K562 (cell line): ENCODE results near the gene RELL1. TPM values are rescaled to one million over a fixed set of nuclear protein-coding genes. Genes with fewer than 3 reads are reported as not detected.

Experiments used
- ATAC-seq: fragments of 200-7000 bp; cut with Tn5 transposase; 3 replicates; pipeline ENCODE4 v1.9.1; 2020; ENCODE audit warnings: moderate library complexity
- BruUV-seq: library from RNA; stranded (reverse); fragments of 400-500 nt; replicated peaks from 2 replicates; lab custom pipeline; 2021; lab: Mats Ljungman, UMichigan
- CTCF ChIA-PET: fragments of 300-600 bp; formaldehyde crosslinking; extraction: SDS; loops from one replicate; lab custom pipeline; 2021; ENCODE audit warnings: low intra/inter-chr PET ratio; lab: Yijun Ruan, JAX
- POLR2A ChIA-PET: fragments of 300-600, 350-650 bp; sonication (Branson Sonifier 250); formaldehyde crosslinking; extraction: SDS; loops from one replicate; lab custom pipeline; 2021; ENCODE audit warnings: antibody characterized with exemption, inconsistent platforms; lab: Yijun Ruan, JAX
- DNase-seq, 4 experiments: peaks; one replicate each; pipeline versions ENCODE4 v3.0.0 to v3.0.0-alpha.2; 2011 to 2018; ENCODE audit warnings: low spot score in 3 of 4, mixed read lengths in 3 of 4; ENCODE audit errors: extremely low read depth in 1 of 4
- FAIRE-seq: peaks from 2 replicates; lab custom pipeline; 2011; peaks lifted over from hg19 to GRCh38; lab: Jason Lieb, UNC
- H2AFZ ChIP-seq: 2 replicates; pipeline ENCODE4 v1.6.0; 2011; ENCODE audit warnings: low read depth, low read length, control low read depth, inconsistent platforms
- H3K27ac ChIP-seq: fragments of 200-600 bp; 3 replicates; pipeline ENCODE4 v1.8.0; 2011; ENCODE audit warnings: low read depth, mild to moderate bottlenecking, control low read depth, inconsistent platforms, low read length, moderate library complexity, mixed read lengths; ENCODE audit errors: extremely low read depth
- H3K27me3 ChIP-seq, 2 experiments: fragments of 300-600 bp in 1 of 2; 2 replicates in 1 of 2; 3 replicates in 1 of 2; pipeline versions ENCODE4 v1.6.0 to v1.8.0; 2011; ENCODE audit warnings: inconsistent platforms in 2 of 2, low read length in 2 of 2, mild to moderate bottlenecking in 1 of 2, mixed read lengths in 1 of 2, moderate library complexity in 1 of 2; ENCODE audit not compliant: control insufficient read depth in 2 of 2, insufficient read depth in 2 of 2
- H3K36me3 ChIP-seq: fragments of 300-600 bp; 3 replicates; pipeline ENCODE4 v1.8.0; 2011; ENCODE audit warnings: mild to moderate bottlenecking, low read length, inconsistent platforms; ENCODE audit not compliant: control insufficient read depth, insufficient read depth
- H3K4me1 ChIP-seq, 2 experiments: fragments of 200-600 bp in 1 of 2; replicated peaks in 1 of 2; 2 replicates in 1 of 2; 3 replicates in 1 of 2; pipeline versions ENCODE4 v1.5.1 to v1.8.0; 2011; ENCODE audit warnings: inconsistent platforms in 2 of 2, low read length in 2 of 2, mild to moderate bottlenecking in 1 of 2, mixed read lengths in 1 of 2, moderate library complexity in 1 of 2; ENCODE audit not compliant: control insufficient read depth in 2 of 2, insufficient read depth in 2 of 2
- H3K4me2 ChIP-seq: 2 replicates; pipeline ENCODE4 v1.6.1; 2011; ENCODE audit warnings: low read length, control low read depth, inconsistent platforms, mixed read lengths; ENCODE audit not compliant: insufficient read depth
- H3K4me3 ChIP-seq: fragments of 200-600 bp; sonication (generic), shearing (Covaris generic); 2 replicates; pipeline ENCODE4 v1.5.1; 2016; ENCODE audit warnings: control low read depth, inconsistent platforms
- H3K79me2 ChIP-seq: fragments of 200-600 bp; 3 replicates; pipeline ENCODE4 v1.8.0; 2011; ENCODE audit warnings: low read length, inconsistent platforms; ENCODE audit not compliant: control insufficient read depth, insufficient read depth
- H3K9ac ChIP-seq, 2 experiments: 2 replicates each; pipeline versions ENCODE4 v1.6.0 to v1.6.1; 2011; ENCODE audit warnings: low read depth in 2 of 2, low read length in 2 of 2, control low read depth in 1 of 2, inconsistent platforms in 1 of 2, mild to moderate bottlenecking in 1 of 2, mixed read lengths in 1 of 2; ENCODE audit not compliant: insufficient read depth in 1 of 2
- H3K9me1 ChIP-seq: one replicate; pipeline ENCODE4 v1.6.0; 2011; ENCODE audit warnings: inconsistent platforms, mild to moderate bottlenecking, low read length, moderate library complexity; ENCODE audit not compliant: control insufficient read depth, insufficient read depth
- H3K9me3 ChIP-seq: replicated peaks from 2 replicates; pipeline ENCODE4 v1.5.1; 2011; ENCODE audit warnings: low read depth, low read length, inconsistent platforms; ENCODE audit not compliant: control insufficient read depth, insufficient read depth
- H4K20me1 ChIP-seq: replicated peaks from 2 replicates; pipeline ENCODE4 v1.6.1; 2011; ENCODE audit warnings: low read length, inconsistent platforms, mixed read lengths; ENCODE audit not compliant: control insufficient read depth, insufficient read depth
- BRD9 ChIP-seq: fragments of 450-650 bp; IDR thresholded peaks from 2 replicates; pipeline ENCODE4 v1.6.1; 2018; ENCODE audit warnings: low read depth; ENCODE audit not compliant: partially characterized antibody
- HDAC1 ChIP-seq, 2 experiments: fragments of 450-650 bp; IDR thresholded peaks; 2 replicates each; pipeline ENCODE4 v1.6.1; 2016 to 2017; ENCODE audit warnings: inconsistent platforms in 1 of 2, mild to moderate bottlenecking in 1 of 2, moderate library complexity in 1 of 2
- ILK ChIP-seq: fragments of 450-650 bp; IDR thresholded peaks from 2 replicates; pipeline ENCODE4 v1.6.1; 2016; ENCODE audit warnings: missing genetic modification characterization, low read depth, mild to moderate bottlenecking, missing compliant biosample characterization, moderate library complexity, borderline replicate concordance
- MAZ ChIP-seq, 2 experiments: fragments of 450-650 bp in 1 of 2; sonication (generic) in 1 of 2; formaldehyde crosslinking; IDR thresholded peaks in 1 of 2; conservative IDR thresholded peaks in 1 of 2; 2 replicates each; pipeline versions ENCODE4 v1.4.0 to v1.5.0; 2020; ENCODE audit warnings: mild to moderate bottlenecking in 1 of 2, missing genetic modification reagents in 1 of 2
- MEIS2 ChIP-seq: fragments of 450-650 bp; IDR thresholded peaks from 2 replicates; pipeline ENCODE4 v1.6.1; 2014; ENCODE audit warnings: mild to moderate bottlenecking; ENCODE audit not compliant: partially characterized antibody
- PHF20 ChIP-seq: fragments of 450-650 bp; IDR thresholded peaks from 2 replicates; pipeline ENCODE4 v1.6.1; 2018; ENCODE audit not compliant: partially characterized antibody
- RFX1 ChIP-seq: fragments of 450-650 bp; IDR thresholded peaks from 2 replicates; pipeline ENCODE4 v1.6.1; 2016; ENCODE audit warnings: mild to moderate bottlenecking, moderate library complexity
- SMARCC2 ChIP-seq: fragments of 450-650 bp; IDR thresholded peaks from 2 replicates; pipeline ENCODE4 v1.6.1; 2017; ENCODE audit warnings: antibody characterized with exemption, moderate library complexity, mild to moderate bottlenecking, low read depth
- ZNF436 ChIP-seq: fragments of 250-450, 450-650 bp; sonication (Bioruptor Pico); formaldehyde crosslinking; IDR thresholded peaks from 2 replicates; pipeline ENCODE4 v1.7.0; 2020; ENCODE audit warnings: mild to moderate bottlenecking
- ZNF445 ChIP-seq: fragments of 250-450 bp; sonication (Bioruptor Pico); IDR thresholded peaks from 2 replicates; pipeline ENCODE4 v1.4.0; 2020; ENCODE audit warnings: low read depth, mild to moderate bottlenecking, moderate library complexity
- ZSCAN29 ChIP-seq: fragments of 450-650 bp; IDR thresholded peaks from 2 replicates; pipeline ENCODE4 v1.6.1; 2017
- WGBS: fragments of 100-300 bp; shearing (Covaris generic); methylation state at CpG from one replicate; pipeline ENCODE4 v1.1.6; 2016; ENCODE audit warnings: low coverage, mixed read lengths; ENCODE audit not compliant: insufficient coverage; ENCODE audit errors: missing lambda C conversion rate; 5-methylcytosine and 5-hydroxymethylcytosine counted together
- in situ Hi-C: fragments of 300-500 bp; cut with MboI; formaldehyde crosslinking; loops from 4 replicates; pipeline ENCODE4 v1.15.0; 2018; ENCODE audit warnings: inconsistent platforms, mixed read lengths
- intact Hi-C: fragments of 100-400 bp; cut with micrococcal nuclease; formaldehyde crosslinking; loops from 2 replicates; pipeline ENCODE4 v1.14.2; 2022
- polyA plus RNA-seq, 8 experiments: library from polyadenylated mRNA; depleted of rRNA in 4 of 8; stranded (reverse) in 5 of 8; unstranded in 3 of 8; fragments of >200 nt; fragmentation: Nextera tagmentation in 2 of 8; fragmentation: Illumina TruSeq in 1 of 8; extraction: Ambion mirVana in 2 of 8; extraction: Trizol in 1 of 8; gene quantifications; 2 replicates each; pipeline versions ENCODE4 v1.2.1 to v1.2.3, GENCODE V29; 2011 to 2014; ENCODE audit warnings: inconsistent platforms in 1 of 8, missing spikeins in 1 of 8
- total RNA-seq, 7 experiments: library from RNA; depleted of rRNA in 6 of 7; stranded (reverse); fragments of >200 nt in 6 of 7; fragmentation: Illumina TruSeq in 2 of 7; extraction: Trizol in 2 of 7; gene quantifications; 2 replicates each; pipeline versions ENCODE4 v1.2.1 to v1.2.3, GENCODE V29; 2011 to 2021; ENCODE audit warnings: low replicate concordance in 1 of 7
- TF ChIP-seq, protein P1 (sequence below), 2 experiments: fragments of 250-450 bp in 1 of 2; fragments of 450-650 bp in 1 of 2; sonication (Bioruptor Pico) in 1 of 2; IDR thresholded peaks; 2 replicates each; pipeline versions ENCODE4 v1.6.1 to v1.8.0; 2016 to 2021; ENCODE audit warnings: mild to moderate bottlenecking in 2 of 2, moderate library complexity in 2 of 2, missing compliant biosample characterization in 1 of 2, missing genetic modification characterization in 1 of 2
- TF ChIP-seq, protein P2 (sequence below), 2 experiments: fragments of 150-350 bp in 1 of 2; IDR thresholded peaks; 2 replicates each; pipeline ENCODE4 v1.6.1; 2012 to 2016; ENCODE audit warnings: low read depth in 2 of 2, low read length in 2 of 2, mild to moderate bottlenecking in 1 of 2, moderate library complexity in 1 of 2

RELL1 gene
- total and polyA plus RNA-seq, 9 of the 15 experiments (the other 6 are each of a cell fraction or from before 2014, with no cell fraction given), result 0.06 to 3.5 (median 1.7) TPM; not detected in 1

DNA sequence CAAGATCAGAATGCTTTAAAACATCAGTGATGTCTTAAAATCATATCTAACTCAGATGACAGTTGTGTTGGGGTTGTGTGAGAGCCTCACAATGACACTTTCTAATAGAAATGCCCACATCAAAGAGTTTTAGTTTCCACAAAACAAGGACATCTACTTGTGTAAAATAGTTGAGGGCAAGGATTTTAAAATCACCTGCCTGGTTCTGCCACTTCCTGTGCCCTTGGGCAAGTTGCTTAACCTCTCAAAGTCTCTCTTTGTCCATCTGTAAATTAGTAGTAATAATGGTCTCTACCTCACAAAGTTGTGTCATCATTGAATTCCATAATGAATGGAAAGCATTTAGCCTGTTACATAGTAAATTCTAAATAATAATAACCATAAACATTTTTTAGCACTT is 41.9 kb upstream of the RELL1 start:
- no peak for ATAC-seq
- Histone ChIP-seq H3K9me1 (no peaks in the 10 kb centered on the region), H3K36me3 (no peaks in the 10 kb centered on the region), H3K79me2 (no peaks in the 10 kb centered on the region), H3K9ac (no peak overlapping the region), H3K4me1 (no peaks in the 10 kb centered on the region), H3K9me3 (no peaks in the 10 kb centered on the region), H4K20me1 (no peaks in the 10 kb centered on the region), H3K27me3 (no peaks in the 10 kb centered on the region; a peak in 1 of 5 replicates), H3K4me2 (no peak overlapping the region), H3K27ac (no peak overlapping the region), H3K4me3 (no peak overlapping the region), H2AFZ (no peak overlapping the region)
- intact Hi-C loops (no loop called here), in situ Hi-C loops (no loop called here)
- CTCF ChIA-PET, result no interaction called here
- DNase-seq, result no peak
- no TSS peak for BruUV-seq
- TF ChIP-seq ZNF436, result no peak
- no peak for TF ChIP-seq PHF20
- TF ChIP-seq MAZ (CRISPR knock-in tag; conservative IDR thresholded peaks at IDR 0.05 in 1 of 2, IDR thresholded peaks at IDR 0.05 in 1 of 2), result no peak
- no peak for TF ChIP-seq ILK (tag)
- POLR2A ChIA-PET, result no interaction called here
- no peak for FAIRE-seq

DNA sequence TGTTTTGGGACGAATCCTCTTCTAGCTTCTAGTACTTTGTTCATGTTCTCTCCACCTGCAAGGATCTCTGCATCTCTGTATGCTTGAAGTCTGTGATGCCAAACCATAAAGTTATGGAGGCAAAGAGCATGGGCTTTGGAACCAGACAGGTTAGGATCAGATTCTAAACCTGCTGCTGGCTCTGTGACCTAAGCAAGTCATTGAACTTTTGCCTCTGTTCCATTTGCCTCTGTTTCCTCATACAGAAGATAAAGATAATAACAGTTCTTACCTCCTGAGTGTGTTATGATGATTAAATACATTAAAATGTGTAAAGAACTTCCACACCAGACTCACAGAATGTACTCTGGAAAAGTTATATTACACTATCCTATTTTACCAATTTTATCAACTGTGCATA is 41.5 kb upstream of the RELL1 start:
- Histone ChIP-seq H3K27me3 (no peaks in the 10 kb centered on the region; a peak in 2 of 5 replicates), H3K79me2 (no peaks in the 10 kb centered on the region), H3K9me3 (no peaks in the 10 kb centered on the region), H4K20me1 (no peaks in the 10 kb centered on the region), H3K4me2 (no peak overlapping the region), H3K4me1 (no peaks in the 10 kb centered on the region), H3K36me3 (no peaks in the 10 kb centered on the region), H3K9me1 (no peaks in the 10 kb centered on the region), H3K9ac (no peak overlapping the region), H2AFZ (no peak overlapping the region), H3K27ac (no peak overlapping the region), H3K4me3 (no peak overlapping the region)
- FAIRE-seq, result no peak
- intact Hi-C loops (no loop called here), in situ Hi-C loops (no loop called here)
- CTCF ChIA-PET, result no interaction called here
- no TSS peak for BruUV-seq
- no peak for DNase-seq
- 0% methylated on average over 1 of the region's 1 CpG for WGBS
- no peak for ATAC-seq
- POLR2A ChIA-PET, result no interaction called here
- TF ChIP-seq, protein P1, sequence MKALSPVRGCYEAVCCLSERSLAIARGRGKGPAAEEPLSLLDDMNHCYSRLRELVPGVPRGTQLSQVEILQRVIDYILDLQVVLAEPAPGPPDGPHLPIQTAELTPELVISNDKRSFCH (CRISPR knock-in tag; IDR thresholded peaks at IDR 0.05), result no peak
- TF ChIP-seq, protein P1 (tag; IDR thresholded peaks at IDR 0.05), result no peak
- no peak for TF ChIP-seq ZNF445 (CRISPR knock-in tag)
- TF ChIP-seq RFX1, result no peak
- no peak for TF ChIP-seq ILK (tag)
- TF ChIP-seq, protein P2, sequence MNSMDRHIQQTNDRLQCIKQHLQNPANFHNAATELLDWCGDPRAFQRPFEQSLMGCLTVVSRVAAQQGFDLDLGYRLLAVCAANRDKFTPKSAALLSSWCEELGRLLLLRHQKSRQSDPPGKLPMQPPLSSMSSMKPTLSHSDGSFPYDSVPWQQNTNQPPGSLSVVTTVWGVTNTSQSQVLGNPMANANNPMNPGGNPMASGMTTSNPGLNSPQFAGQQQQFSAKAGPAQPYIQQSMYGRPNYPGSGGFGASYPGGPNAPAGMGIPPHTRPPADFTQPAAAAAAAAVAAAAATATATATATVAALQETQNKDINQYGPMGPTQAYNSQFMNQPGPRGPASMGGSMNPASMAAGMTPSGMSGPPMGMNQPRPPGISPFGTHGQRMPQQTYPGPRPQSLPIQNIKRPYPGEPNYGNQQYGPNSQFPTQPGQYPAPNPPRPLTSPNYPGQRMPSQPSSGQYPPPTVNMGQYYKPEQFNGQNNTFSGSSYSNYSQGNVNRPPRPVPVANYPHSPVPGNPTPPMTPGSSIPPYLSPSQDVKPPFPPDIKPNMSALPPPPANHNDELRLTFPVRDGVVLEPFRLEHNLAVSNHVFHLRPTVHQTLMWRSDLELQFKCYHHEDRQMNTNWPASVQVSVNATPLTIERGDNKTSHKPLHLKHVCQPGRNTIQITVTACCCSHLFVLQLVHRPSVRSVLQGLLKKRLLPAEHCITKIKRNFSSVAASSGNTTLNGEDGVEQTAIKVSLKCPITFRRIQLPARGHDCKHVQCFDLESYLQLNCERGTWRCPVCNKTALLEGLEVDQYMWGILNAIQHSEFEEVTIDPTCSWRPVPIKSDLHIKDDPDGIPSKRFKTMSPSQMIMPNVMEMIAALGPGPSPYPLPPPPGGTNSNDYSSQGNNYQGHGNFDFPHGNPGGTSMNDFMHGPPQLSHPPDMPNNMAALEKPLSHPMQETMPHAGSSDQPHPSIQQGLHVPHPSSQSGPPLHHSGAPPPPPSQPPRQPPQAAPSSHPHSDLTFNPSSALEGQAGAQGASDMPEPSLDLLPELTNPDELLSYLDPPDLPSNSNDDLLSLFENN (IDR thresholded peaks at IDR 0.05; ENCODE audit: low read depth in 2 of 2, low read length in 2 of 2), result no peak
- TF ChIP-seq BRD9, result no peak
- TF ChIP-seq HDAC1 (IDR thresholded peaks at IDR 0.05), result no peak
- no peak for TF ChIP-seq MEIS2
- TF ChIP-seq ZSCAN29, result no peak
- TF ChIP-seq SMARCC2, result no peak
